Measurements from ENCODE around the gene ZCCHC14. TPM values are rescaled to one million over a fixed set of nuclear protein-coding genes. Genes with fewer than 3 reads are reported as not detected.
A peak's percentile ranks its signal among the peaks of the same experiment; 100 is the strongest.
"Not testable (repeated sequence)": the region's sequence is repeated elsewhere in the genome, so short reads cannot be mapped to it uniquely, and the experiment has no call there.

Gene ZCCHC14
- total RNA-seq, 2 experiments from 2014 or later, result 0.63 to 1.5 TPM

DNA sequence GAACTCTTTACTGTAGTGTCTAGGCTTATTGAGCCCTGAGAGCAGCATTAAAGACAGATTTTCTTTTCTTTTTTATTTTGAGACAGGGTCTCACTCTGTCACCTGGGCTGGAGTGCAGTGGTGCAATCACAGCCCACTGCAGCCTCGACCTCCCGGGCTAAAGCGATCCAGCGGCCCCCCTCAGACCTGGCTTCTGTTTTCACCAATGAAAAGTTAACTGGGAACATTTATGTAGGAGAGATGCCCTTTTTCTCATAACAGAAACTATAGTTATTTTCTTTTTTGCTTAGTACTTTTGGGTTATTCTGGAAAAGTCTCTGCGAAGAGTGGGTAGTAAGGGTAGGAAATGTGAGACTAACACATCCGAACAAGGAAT is 99.2 kb downstream of the ZCCHC14 start:
- ATAC-seq, result no peak

DNA sequence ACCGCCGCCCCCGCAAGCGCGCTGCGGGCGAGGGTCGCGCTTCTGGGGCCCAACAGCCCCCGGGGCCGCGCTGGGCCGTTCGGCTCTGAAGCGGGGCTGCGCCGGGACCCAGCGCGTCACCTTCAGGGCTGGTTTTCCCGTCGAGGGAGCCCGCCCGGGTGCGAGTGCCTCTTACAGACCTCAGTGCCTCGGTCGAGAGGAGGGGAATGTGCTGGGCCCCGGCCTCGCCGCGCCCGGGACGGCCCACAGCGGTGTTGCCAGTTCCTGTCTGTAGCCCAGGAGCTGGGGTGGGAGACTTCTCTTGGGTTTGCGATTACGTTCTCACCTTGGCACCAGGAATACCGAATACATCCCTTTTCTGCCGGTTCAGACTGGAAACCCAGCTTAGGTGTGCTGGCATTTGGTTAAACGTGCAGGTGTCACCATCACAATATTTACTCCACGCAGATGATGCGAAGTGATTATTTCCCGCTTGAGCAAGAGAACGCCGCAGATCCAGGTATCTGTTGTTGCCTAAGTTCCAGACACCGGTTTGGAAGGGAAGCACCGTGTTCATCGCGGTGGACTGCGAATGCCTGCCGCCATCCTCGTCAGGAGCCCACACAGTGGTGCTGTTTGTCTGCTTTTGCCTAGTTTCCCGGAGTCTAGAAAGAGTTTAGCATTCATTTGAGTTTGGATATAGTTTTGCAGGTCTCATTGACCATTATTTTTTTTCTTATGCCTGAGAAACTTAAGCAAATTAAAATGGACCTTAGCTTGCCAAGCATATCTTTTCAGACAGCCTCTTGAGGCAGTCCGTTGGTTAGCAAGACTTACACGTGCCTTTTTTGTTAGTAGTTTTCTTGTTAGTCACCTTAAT is 99.8 kb downstream of the ZCCHC14 start:
- Mint-ChIP-seq H3K9me3 (ENCODE audit: low read depth) (no peaks in the 10 kb centered on the region), H3K27me3 (no peaks in the 10 kb centered on the region), H3K27ac (peak overlapping the region; percentile 92), H3K36me3 (peaks cover 5% of the 10 kb centered on the region), H3K4me1 (peaks cover 45% of the 10 kb centered on the region), H3K4me3 (peak overlapping the region; percentile 84)
- DNase-seq, result peak; percentile 71
- CTCF ChIA-PET, result interaction anchor here (0.7 to 2.4 kb wide), 9 partner anchors 9 to 376 kb away, joined by 3 to 14 read pairs (median 5); partner anchors contain the start of genes FBXO31 and KLHDC4
- ATAC-seq, result no peak

More for the DNA sequence above, 99.2 kb downstream of the ZCCHC14 start:
- peaks cover 39% of the 10 kb centered on the region for H3K4me1 Mint-ChIP-seq
- H3K27me3 Mint-ChIP-seq, result no peaks in the 10 kb centered on the region
- H3K9me3 Mint-ChIP-seq (ENCODE audit: low read depth), result no peaks in the 10 kb centered on the region
- CTCF ChIA-PET, result interaction anchor here (0.7 to 2.4 kb wide), 12 partner anchors 9 to 375 kb away, joined by 3 to 14 read pairs (median 5); partner anchors contain the start of genes C16orf95, FBXO31 and KLHDC4
- DNase-seq, result no peak
- peak overlapping the region; percentile 84 for H3K4me3 Mint-ChIP-seq
- peaks cover 8% of the 10 kb centered on the region for H3K36me3 Mint-ChIP-seq
- H3K27ac Mint-ChIP-seq, result peak overlapping the region; percentile 92

DNA sequence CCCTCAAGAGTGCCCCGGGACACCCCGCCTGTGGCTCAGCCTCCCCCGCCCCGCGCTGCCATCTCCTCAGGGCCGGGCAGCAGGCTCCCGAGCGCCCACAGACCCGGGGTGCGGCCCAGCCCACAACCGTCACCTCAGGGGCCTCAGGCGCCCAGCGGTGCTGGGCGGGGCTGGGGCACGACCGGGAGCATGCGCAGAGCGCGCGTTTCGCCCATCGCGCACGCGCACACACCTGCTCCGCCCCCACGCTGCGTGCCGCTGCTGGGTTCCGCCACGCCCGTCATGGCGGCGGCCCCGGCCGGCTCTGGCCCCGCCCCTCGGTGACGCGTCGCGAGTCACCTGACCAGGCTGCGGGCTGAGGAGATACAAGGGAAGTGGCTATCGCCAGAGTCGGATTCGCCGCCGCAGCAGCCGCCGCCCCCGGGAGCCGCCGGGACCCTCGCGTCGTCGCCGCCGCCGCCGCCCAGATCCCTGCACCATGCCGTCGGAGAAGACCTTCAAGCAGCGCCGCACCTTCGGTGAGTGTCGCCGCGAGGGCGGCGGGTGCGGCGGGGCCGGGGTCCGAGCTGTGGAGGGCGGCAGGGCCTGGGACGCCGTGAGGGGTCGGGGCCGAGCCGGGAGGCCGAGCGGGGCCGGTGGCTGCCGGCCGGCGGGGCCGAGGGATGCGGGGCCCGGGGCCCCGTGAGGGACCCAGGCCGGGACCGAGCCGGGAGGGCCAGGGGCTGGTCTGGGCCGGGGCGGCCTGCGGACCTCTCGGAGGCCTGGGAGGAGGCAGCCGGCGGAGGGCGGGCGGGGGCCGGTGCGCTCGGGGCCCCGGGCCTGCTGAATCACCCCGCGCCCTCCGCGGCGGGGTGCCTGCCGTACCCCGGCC is 100.6 kb downstream of the ZCCHC14 start, which contains the start of gene MAP1LC3B:
Gene MAP1LC3B (plus strand): TSS at position 387 of the 871 bp plus-strand sequence. CDS start 92 bp downstream, at position 479.
- H3K4me1 Mint-ChIP-seq, result peaks cover 53% of the 10 kb centered on the region
- ATAC-seq (peak; percentile 65), DNase-seq (peak; percentile 97)
- CTCF ChIA-PET, result interaction anchor here (1.1 to 1.4 kb wide), 3 partner anchors 8 to 313 kb away, joined by 3 to 4 read pairs (median 3); partner anchors contain the start of gene FBXO31
- peak within 1 kb of the TSS; percentile 95 for H3K27ac Mint-ChIP-seq
- no peaks in the 10 kb centered on the region for H3K9me3 Mint-ChIP-seq (ENCODE audit: low read depth)
- H3K36me3 Mint-ChIP-seq, result peaks cover 5% of the 10 kb centered on the region
- H3K27me3 Mint-ChIP-seq, result no peaks in the 10 kb centered on the region
- peak within 1 kb of the TSS; percentile 84 for H3K4me3 Mint-ChIP-seq

DNA sequence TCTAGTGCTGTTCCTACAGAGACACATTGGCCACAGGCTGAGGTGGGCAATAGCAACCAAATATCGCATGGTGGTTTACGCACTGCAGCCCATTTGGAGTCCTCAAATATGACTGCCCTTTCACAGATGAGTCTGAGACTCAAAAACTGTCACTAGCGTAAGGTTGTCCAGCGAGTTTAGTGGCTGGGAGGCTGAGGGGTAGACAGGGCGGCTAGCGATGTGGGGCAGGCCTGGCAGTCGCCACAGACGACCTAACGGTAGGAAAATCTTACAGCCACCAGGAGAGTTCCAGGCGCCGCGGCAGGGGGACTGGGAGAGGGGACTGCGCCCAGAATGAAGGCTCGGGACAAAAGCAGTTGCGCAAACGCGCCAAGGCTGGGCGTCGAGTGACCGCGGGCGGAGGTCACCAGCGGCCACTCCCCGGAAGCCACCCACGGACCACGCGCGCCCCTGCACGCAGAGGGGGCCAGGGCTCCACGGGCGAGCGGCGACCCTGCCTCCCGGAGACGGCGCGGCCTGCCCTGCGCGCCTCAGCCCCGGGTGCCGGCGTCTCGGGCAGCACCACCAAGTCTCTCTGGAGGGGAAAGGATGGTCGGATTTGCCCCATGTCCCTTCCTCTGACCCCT is 101.4 kb downstream of the ZCCHC14 start:
- CTCF ChIA-PET, result no interaction called here
- peak overlapping the region; percentile 81 for H3K4me3 Mint-ChIP-seq
- peaks cover 55% of the 10 kb centered on the region for H3K4me1 Mint-ChIP-seq
- peaks cover 3% of the 10 kb centered on the region for H3K36me3 Mint-ChIP-seq
- ATAC-seq (no peak), DNase-seq (no peak)
- H3K27me3 Mint-ChIP-seq, result no peaks in the 10 kb centered on the region
- peak overlapping the region; percentile 95 for H3K27ac Mint-ChIP-seq
- H3K9me3 Mint-ChIP-seq (ENCODE audit: low read depth), result no peaks in the 10 kb centered on the region

DNA sequence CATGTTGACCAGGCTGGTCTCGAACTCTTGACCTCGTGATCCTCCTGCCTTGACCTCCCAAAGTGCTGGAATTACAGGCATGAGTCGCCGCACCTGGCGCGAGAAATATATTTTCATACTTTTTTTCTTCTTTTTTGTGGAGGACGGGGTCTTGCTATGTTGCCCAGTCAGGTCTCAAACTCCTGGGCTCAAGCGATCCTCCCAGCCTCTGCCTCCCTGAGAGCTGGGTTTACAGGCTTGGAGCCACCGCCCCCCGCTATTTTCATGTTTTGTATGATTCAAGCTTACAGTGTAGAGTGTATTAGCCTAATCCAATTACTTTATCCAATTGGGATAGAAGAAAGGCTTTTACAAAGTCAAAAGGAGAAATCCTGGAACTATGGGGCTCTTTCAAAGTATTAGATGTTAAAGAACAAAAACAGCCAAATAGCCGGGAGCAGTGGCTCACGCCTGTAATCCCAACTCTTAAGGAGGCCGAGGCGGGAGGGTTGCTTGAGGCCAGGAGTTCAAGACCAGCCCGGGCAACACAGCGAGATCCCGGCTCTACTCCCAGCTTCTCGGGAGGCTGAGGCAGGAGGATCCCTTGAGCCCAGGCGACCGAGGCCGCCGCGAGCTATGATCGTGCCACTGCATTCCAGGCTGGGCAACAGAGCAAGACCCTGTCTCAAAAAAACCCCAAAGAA is 102.0 kb downstream of the ZCCHC14 start:
- DNase-seq (no peak), ATAC-seq (no peak)
- Mint-ChIP-seq H3K4me1 (peaks cover 58% of the 10 kb centered on the region), H3K9me3 (ENCODE audit: low read depth) (no peaks in the 10 kb centered on the region), H3K27ac (peak overlapping the region; percentile 95), H3K4me3 (peak overlapping the region; percentile 81), H3K36me3 (peaks cover 2% of the 10 kb centered on the region), H3K27me3 (no peaks in the 10 kb centered on the region)
- CTCF ChIA-PET, result no interaction called here

DNA sequence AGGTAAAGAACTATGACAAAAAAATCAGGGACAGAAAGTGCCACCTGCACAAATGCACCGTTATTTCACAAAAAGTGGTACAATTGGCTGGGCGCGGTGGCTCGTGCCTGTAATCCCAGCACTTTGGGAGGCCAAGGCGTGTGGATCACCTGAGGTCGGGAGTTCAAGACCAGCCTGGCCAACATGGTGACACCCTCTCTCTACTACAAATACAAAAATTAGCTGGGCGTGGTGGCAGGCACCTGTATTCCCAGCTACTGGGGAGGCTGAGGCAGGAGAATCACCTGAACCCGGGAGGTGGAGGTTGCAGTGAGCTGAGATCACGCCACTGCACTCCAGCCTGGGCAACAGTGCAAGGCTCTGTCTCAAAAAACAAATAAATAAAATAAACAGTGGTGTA is 102.9 kb downstream of the ZCCHC14 start:
- DNase-seq; CTCF ChIA-PET; H3K27me3 Mint-ChIP-seq; H3K36me3 Mint-ChIP-seq; H3K4me3 Mint-ChIP-seq; H3K9me3 Mint-ChIP-seq (ENCODE audit: low read depth); ATAC-seq: not testable (repeated sequence)
- H3K4me1 Mint-ChIP-seq, result peaks cover 57% of the 10 kb centered on the region
- H3K27ac Mint-ChIP-seq, result peak overlapping the region; percentile 76

DNA sequence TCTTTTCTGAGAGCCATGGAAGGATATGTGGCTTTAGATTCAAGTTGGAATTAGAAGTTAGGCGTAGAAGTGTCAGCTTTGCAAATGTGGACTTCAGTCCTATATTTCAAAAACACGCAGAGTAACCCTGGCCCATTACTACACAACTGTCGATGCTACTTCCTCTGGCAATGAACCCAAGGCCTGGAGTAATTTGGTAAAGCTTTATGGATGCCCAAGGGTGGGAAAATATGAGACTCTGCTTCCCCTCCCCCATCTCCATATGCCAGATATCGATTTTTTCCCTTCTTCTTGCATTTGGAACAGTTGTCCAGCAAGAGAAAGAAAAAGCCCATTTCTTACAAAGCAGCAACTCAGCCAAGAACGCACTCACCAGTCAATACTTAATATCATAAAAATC is 103.6 kb downstream of the ZCCHC14 start:
- Mint-ChIP-seq H3K36me3 (no peaks in the 10 kb centered on the region), H3K4me3 (no peak overlapping the region), H3K27me3 (no peaks in the 10 kb centered on the region), H3K27ac (peak overlapping the region; percentile 76), H3K4me1 (peaks cover 55% of the 10 kb centered on the region), H3K9me3 (ENCODE audit: low read depth) (no peaks in the 10 kb centered on the region)
- CTCF ChIA-PET, result interaction anchor here (1.6 to 1.9 kb wide), 3 partner anchors 65 to 391 kb away, joined by 3 to 5 read pairs (median 4); no protein-coding TSS in a partner anchor
- DNase-seq (no peak), ATAC-seq (no peak)

DNA sequence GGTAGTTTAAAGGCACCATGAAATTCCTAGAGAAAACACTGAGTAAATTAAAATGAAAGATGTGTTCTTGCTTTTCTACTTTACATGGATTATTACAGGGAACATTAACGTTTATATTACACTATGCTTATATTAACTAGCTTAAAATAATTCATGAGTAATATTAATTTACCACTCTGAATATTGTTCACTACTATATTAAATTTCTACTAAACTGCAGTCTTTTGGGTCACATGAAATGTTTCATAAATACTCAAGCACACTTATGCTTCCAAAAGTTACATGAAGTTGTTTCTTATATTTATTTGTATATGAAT is 104.0 kb downstream of the ZCCHC14 start:
- Mint-ChIP-seq H3K4me1 (peaks cover 51% of the 10 kb centered on the region), H3K27me3 (no peaks in the 10 kb centered on the region), H3K9me3 (ENCODE audit: low read depth) (no peaks in the 10 kb centered on the region), H3K4me3 (peak overlapping the region; percentile 65), H3K36me3 (peaks cover 2% of the 10 kb centered on the region), H3K27ac (peak overlapping the region; percentile 91)
- DNase-seq (no peak), ATAC-seq (no peak)
- CTCF ChIA-PET, result interaction anchor here (0.8 to 1.9 kb wide), 6 partner anchors 13 to 391 kb away, joined by 3 to 5 read pairs (median 4); partner anchors contain the start of gene C16orf95

DNA sequence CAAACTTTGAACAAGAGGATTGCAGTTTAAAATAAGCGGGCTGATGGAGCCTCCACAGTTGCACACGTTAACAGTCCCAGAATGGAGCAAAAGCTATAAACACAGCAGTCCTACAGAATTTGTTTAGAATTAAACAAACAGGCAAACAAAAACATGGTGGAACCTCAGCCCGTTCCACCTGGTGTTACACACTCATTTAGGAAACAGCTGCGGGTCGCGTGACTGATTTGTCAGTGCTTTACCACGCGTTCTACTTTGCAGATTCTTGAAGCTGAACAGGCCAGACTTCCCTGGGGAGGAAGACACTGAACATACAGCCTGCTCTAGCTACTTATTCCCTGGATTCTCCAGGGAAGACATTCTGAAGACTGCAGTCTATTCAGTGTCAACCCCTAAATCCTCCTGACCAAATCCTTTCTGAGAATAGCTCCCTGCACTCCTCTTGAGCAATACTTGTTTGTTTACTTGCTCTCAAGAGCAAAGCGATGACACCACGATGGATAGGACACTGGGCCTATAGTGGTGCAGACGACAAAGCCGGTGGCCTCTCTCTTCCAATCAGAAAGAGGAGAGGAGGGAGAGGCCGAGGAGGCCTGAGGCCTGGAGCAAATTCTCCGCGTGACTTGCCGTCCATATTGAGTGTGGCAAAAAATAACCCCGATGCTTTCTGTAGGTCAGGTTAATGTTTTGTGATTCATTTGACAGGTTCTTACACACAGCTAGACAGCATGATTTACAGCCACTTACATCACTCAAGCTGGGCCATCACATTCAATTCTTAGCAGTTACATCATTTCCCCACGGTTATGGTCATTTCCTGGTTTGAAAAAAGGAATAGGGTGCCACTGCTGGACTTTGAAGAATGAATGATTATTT is 104.6 kb downstream of the ZCCHC14 start:
- peak overlapping the region; percentile 65 for H3K4me3 Mint-ChIP-seq
- CTCF ChIA-PET, result interaction anchor here (0.6 to 1.9 kb wide), 7 partner anchors 13 to 392 kb away, joined by 3 to 5 read pairs (median 4); partner anchors contain the start of gene C16orf95
- H3K4me1 Mint-ChIP-seq, result peaks cover 45% of the 10 kb centered on the region
- H3K27me3 Mint-ChIP-seq, result no peaks in the 10 kb centered on the region
- DNase-seq, result peak; percentile 96
- no peaks in the 10 kb centered on the region for H3K9me3 Mint-ChIP-seq (ENCODE audit: low read depth)
- peak overlapping the region; percentile 91 for H3K27ac Mint-ChIP-seq
- peak; percentile 71 for ATAC-seq
- peaks cover 2% of the 10 kb centered on the region for H3K36me3 Mint-ChIP-seq

DNA sequence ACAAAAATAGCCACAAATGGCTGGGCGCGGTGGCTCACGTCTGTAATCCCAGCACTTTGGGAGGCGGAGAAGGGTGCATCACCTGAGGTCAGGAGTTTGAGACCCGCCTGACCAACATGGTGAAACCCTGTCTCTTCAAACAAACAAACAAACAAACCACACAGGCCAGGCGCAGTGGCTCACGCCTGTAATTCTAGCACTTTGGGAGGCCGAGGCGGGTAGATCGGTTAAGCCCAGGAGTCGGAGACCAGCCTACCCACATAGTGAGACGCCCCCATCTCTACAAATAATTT is 108.0 kb downstream of the ZCCHC14 start:
- not testable (repeated sequence) for DNase-seq; H3K9me3 Mint-ChIP-seq (ENCODE audit: low read depth); H3K27me3 Mint-ChIP-seq; ATAC-seq; H3K36me3 Mint-ChIP-seq
- H3K27ac Mint-ChIP-seq, result peak overlapping the region; percentile 84
- H3K4me1 Mint-ChIP-seq, result peaks cover 63% of the 10 kb centered on the region
- peak overlapping the region; percentile 80 for H3K4me3 Mint-ChIP-seq
- CTCF ChIA-PET, result interaction anchor here (1.2 to 2.1 kb wide), 5 partner anchors 10 to 67 kb away, joined by 3 to 15 read pairs (median 5); partner anchors contain the start of gene C16orf95

DNA sequence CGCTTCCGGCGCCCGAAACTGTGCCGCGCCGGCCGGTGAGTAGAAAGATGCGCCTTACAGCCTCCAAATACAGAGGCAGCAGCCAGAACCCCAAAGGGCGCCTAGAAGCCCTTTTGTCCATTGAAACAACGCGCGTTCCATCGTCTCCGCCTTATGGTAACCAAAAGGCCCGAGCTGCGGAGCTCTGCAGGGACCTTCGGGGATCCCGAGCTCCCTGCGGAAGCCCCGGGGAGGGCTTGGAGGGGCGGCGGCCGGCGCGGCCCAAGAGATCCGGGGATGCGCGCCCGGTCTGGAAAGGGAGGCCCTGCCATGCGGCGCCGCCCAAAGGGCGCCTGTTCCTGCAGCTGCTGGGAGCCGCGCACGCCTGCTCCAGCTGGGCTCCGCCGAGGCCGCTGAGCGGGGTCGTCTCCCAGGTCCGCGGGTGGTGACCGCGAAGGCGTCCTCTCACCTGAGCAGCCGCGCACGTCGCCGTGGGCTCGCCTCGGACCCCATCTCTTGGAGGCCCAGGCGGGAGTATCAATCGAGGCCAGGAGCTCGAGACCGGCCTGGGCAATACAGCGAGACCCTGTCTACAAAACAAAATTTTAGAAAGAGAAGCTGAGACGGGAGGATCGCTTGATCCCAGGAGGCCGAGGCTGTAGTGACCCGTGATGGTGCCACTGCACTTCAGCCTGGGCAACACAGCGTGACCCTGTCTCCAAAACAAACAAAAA is 108.5 kb downstream of the ZCCHC14 start:
- Mint-ChIP-seq H3K4me3 (peak overlapping the region; percentile 80), H3K36me3 (peaks cover 7% of the 10 kb centered on the region), H3K9me3 (ENCODE audit: low read depth) (no peaks in the 10 kb centered on the region), H3K4me1 (peaks cover 60% of the 10 kb centered on the region), H3K27me3 (no peaks in the 10 kb centered on the region), H3K27ac (peak overlapping the region; percentile 93)
- ATAC-seq (peak; percentile 9), DNase-seq (no peak)
- CTCF ChIA-PET, result interaction anchor here (1.0 to 2.1 kb wide), 7 partner anchors 9 to 66 kb away, joined by 3 to 15 read pairs (median 5); partner anchors contain the start of gene C16orf95
